ENCODE measurements around the gene TMEM253. TPM values are rescaled to one million over a fixed set of nuclear protein-coding genes. Genes with fewer than 3 reads are reported as not detected.

The TMEM253 gene
- total RNA-seq, 2 experiments from 2014 or later: not detected

DNA sequence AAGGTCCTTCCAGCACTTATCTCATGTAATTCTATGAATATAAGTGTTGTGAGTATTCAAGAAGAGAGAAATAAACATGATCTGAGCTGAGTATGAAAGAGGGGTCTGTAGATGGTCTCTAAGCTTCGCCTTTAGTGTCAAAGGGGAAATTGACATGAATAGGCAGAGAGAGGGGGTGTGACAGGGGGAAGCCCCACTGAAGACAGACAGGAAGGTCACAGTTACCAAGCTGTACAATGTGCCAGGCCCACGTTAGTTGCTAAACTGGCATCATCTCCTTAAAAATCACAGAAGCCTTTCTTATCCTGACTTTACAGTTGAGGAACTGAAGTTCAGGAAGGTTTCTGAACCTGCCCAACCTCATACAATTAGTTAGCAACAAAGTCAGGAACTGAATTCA, 23.2 kb upstream of the TMEM253 start:
- Mint-ChIP-seq H3K27ac (no peak overlapping the region), H3K9me3 (no peaks in the 10 kb centered on the region), H3K27me3 (peaks cover 22% of the 10 kb centered on the region), H3K36me3 (ENCODE audit: low read depth) (no peaks in the 10 kb centered on the region), H3K4me3 (no peak overlapping the region), H3K4me1 (ENCODE audit: low read depth) (no peaks in the 10 kb centered on the region)
- ChIA-PET POLR2A (no interaction called here), CTCF (interaction anchor here (1.3 kb wide), 1 partner anchor 15 kb away, joined by 5 read pairs; no protein-coding TSS in a partner anchor)
- TF ChIP-seq, protein P1, sequence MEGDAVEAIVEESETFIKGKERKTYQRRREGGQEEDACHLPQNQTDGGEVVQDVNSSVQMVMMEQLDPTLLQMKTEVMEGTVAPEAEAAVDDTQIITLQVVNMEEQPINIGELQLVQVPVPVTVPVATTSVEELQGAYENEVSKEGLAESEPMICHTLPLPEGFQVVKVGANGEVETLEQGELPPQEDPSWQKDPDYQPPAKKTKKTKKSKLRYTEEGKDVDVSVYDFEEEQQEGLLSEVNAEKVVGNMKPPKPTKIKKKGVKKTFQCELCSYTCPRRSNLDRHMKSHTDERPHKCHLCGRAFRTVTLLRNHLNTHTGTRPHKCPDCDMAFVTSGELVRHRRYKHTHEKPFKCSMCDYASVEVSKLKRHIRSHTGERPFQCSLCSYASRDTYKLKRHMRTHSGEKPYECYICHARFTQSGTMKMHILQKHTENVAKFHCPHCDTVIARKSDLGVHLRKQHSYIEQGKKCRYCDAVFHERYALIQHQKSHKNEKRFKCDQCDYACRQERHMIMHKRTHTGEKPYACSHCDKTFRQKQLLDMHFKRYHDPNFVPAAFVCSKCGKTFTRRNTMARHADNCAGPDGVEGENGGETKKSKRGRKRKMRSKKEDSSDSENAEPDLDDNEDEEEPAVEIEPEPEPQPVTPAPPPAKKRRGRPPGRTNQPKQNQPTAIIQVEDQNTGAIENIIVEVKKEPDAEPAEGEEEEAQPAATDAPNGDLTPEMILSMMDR (IDR thresholded peaks at IDR 0.05): no peak
- intact Hi-C loops (cut with DNase I, micrococcal nuclease): no loop called here
- ATAC-seq (ENCODE audit: poor library complexity): no peak
- DNase-seq: no peak
- Histone ChIP-seq H3K27ac (ENCODE audit: low read depth in 1 of 2, low read length in 2 of 2) (no peak overlapping the region), H3K4me1 (ENCODE audit: insufficient read depth, low read length) (no peaks in the 10 kb centered on the region), H3K36me3 (ENCODE audit: insufficient read depth, low read length) (no peaks in the 10 kb centered on the region), H3K9me3 (ENCODE audit: control insufficient read depth in 1 of 2, insufficient read depth in 1 of 2, low read length in 2 of 2) (no peaks in the 10 kb centered on the region), H3K4me3 (ENCODE audit: low read length) (no peak overlapping the region), H3K27me3 (ENCODE audit: control insufficient read depth in 1 of 2, insufficient read depth in 2 of 2, low read length in 2 of 2) (peaks cover 3 to 5% of the 10 kb centered on the region in 2 experiments)

DNA sequence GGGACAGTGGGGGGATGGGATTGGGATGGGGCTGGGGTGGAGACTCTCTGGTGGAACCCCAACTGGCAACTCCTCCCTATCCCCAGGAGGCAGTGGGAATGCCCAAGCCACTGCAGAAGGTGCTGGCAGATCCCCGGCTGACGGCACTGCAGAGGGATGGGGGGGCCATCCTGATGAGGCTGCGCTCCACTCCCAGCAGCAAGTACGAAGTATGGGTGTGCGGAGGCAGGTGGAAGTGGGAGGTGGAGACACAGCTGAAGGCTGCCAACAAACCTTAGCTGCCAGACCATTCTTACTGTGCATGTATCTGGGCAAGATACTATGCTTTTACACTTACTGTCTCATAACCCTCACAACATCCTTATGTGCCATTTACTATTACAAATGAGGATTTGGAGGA, 22.6 kb upstream of the TMEM253 start:
- Mint-ChIP-seq H3K27me3 (peaks cover 19% of the 10 kb centered on the region), H3K36me3 (ENCODE audit: low read depth) (no peaks in the 10 kb centered on the region), H3K4me1 (ENCODE audit: low read depth) (no peaks in the 10 kb centered on the region), H3K4me3 (no peak overlapping the region), H3K27ac (no peak overlapping the region), H3K9me3 (no peaks in the 10 kb centered on the region)
- TF ChIP-seq, protein P1 (IDR thresholded peaks at IDR 0.05): no peak
- no peak for ATAC-seq (ENCODE audit: poor library complexity)
- H3K4me1 ChIP-seq (ENCODE audit: insufficient read depth, low read length): no peaks in the 10 kb centered on the region
- no peaks in the 10 kb centered on the region for H3K36me3 ChIP-seq (ENCODE audit: insufficient read depth, low read length)
- H3K27ac ChIP-seq (ENCODE audit: low read depth in 1 of 2, low read length in 2 of 2): no peak overlapping the region
- DNase-seq: no peak
- intact Hi-C loops (cut with DNase I, micrococcal nuclease): no loop called here
- CTCF ChIA-PET: no interaction called here
- H3K4me3 ChIP-seq (ENCODE audit: low read length): no peak overlapping the region
- no peaks in the 10 kb centered on the region for H3K9me3 ChIP-seq (ENCODE audit: control insufficient read depth in 1 of 2, insufficient read depth in 1 of 2, low read length in 2 of 2)
- no peaks in the 10 kb centered on the region for H3K27me3 ChIP-seq (ENCODE audit: control insufficient read depth in 1 of 2, insufficient read depth in 2 of 2, low read length in 2 of 2)
- POLR2A ChIA-PET: no interaction called here

DNA sequence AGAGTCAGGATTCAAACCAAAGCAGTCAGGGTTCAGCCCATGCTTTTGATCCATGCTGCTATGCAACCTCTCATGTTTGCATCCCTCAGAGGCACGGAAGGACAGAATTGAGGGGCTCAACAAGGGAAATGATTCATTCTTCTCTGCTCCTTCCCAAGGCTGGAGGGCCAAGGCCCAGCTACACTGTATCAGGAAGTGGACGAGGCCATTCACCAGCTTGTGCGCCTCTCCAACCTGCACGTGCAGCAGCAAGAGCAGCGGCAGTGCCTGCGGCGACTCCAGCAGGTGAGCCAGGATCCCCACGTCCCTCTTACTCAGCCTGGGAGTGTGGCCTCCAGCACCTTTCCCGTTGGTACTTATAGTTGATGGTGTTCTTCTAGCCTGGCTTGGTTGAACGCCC, 22.1 kb upstream of the TMEM253 start:
- Histone ChIP-seq H3K27me3 (ENCODE audit: control insufficient read depth in 1 of 2, insufficient read depth in 2 of 2, low read length in 2 of 2) (no peaks in the 10 kb centered on the region), H3K9me3 (ENCODE audit: control insufficient read depth in 1 of 2, insufficient read depth in 1 of 2, low read length in 2 of 2) (no peaks in the 10 kb centered on the region), H3K36me3 (ENCODE audit: insufficient read depth, low read length) (no peaks in the 10 kb centered on the region), H3K4me1 (ENCODE audit: insufficient read depth, low read length) (no peaks in the 10 kb centered on the region), H3K27ac (ENCODE audit: low read depth in 1 of 2, low read length in 2 of 2) (no peak overlapping the region), H3K4me3 (ENCODE audit: low read length) (no peak overlapping the region)
- no peaks in the 10 kb centered on the region for H3K4me1 Mint-ChIP-seq (ENCODE audit: low read depth)
- TF ChIP-seq, protein P1 (IDR thresholded peaks at IDR 0.05): no peak
- ATAC-seq (ENCODE audit: poor library complexity) (no peak), DNase-seq (no peak)
- ChIA-PET CTCF (no interaction called here), POLR2A (no interaction called here)
- H3K36me3 Mint-ChIP-seq (ENCODE audit: low read depth): no peaks in the 10 kb centered on the region
- peaks cover 15% of the 10 kb centered on the region for H3K27me3 Mint-ChIP-seq
- H3K27ac Mint-ChIP-seq: no peak overlapping the region
- no peaks in the 10 kb centered on the region for H3K9me3 Mint-ChIP-seq
- intact Hi-C loops (cut with DNase I, micrococcal nuclease): no loop called here
- H3K4me3 Mint-ChIP-seq: no peak overlapping the region
